Measurements from ENCODE around the gene ARHGAP33.
A peak's percentile ranks its signal among the peaks of the same experiment; 100 is the strongest.
"Not testable (repeated sequence)": the region's sequence is repeated elsewhere in the genome, so short reads cannot be mapped to it uniquely, and the experiment has no call there.

ARHGAP33 gene

DNA sequence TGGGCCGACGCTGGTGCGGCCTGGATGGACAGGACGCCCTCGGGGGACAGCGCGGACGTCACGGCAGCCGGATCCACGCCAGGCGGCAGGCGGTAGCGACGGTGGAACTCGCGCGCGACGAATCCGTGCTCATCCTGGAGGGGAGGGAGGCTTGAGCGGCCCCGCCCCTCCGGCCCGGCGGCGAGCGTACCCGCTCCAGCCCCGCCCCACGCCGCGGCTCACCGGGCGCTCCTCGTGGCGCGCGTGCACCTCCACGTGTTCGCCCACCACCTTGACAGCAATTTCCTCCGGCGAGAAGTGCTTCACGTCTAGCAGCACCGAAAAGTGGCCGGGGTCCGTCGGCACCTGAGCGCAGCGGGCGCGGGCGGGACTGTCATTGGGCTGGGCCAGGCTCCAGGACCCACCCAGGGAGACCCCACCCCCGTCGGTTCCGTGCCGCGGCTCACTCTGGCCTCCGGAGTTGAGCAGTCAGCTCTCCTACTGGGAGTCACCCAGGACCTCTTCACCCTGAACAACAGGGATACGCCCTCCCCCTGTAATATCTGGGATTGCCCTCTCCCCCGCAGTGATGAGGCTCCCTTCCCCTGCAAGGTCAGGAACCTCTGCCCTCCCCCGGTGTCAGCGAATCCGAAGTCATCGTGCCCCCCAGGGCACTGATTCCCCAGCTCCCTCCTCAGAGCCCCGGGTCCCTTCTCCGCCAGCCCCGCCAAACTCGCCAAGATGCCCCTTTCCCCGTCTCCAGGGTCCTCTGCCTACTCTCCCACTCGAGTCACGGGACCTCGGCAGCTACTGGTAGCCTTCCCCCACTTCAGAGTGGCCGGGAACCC lies 19.6 kb upstream of the ARHGAP33 start:
- no peak for DNase-seq

DNA sequence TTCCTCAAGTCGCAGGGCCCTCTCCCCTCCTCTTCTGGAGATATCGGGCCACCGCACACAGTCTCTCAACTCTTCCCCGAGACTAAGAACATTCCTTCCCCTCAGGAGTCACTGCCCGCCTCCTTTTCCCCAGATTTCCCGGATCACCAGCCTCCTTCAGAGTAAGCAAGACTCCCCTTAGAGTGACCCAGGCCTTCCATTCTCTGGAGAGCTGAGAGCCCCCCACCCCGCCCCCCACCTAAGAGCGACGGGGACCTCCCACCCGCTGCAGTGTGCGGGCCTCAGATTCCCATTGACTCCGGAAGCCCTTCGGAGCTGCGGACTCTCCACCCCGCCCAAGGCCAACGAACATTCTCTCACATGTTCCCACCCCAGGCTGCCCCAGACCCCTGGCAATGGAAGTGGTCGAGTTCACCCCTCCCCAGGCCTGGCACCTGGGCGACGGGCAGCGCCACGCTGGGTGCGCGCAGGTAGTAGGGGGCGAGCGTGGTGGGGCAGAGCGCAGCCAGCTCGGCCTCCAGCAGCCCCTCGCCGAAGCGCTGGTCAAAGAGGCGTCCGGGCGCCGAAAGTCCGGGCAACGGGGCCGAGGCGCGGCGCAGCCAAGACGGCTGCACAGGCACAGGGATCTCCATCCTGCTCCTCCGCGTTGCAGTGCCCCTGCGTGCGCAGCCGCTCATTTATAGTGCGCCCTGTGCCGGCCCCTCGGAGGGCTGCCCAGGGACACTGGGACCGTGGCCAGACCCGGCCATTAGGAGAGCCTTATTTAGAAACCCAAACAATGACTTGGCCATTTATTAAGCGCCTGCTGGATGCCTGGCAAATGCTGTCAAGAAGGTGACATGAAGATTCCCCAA lies 18.8 kb upstream of the ARHGAP33 start, which contains the start of gene HSPB6:
Gene HSPB6, minus strand, starts transcription at position 653 of the 854 bp plus-strand sequence. Its CDS starts 21 bp downstream, at position 632.
- no peak for DNase-seq

DNA sequence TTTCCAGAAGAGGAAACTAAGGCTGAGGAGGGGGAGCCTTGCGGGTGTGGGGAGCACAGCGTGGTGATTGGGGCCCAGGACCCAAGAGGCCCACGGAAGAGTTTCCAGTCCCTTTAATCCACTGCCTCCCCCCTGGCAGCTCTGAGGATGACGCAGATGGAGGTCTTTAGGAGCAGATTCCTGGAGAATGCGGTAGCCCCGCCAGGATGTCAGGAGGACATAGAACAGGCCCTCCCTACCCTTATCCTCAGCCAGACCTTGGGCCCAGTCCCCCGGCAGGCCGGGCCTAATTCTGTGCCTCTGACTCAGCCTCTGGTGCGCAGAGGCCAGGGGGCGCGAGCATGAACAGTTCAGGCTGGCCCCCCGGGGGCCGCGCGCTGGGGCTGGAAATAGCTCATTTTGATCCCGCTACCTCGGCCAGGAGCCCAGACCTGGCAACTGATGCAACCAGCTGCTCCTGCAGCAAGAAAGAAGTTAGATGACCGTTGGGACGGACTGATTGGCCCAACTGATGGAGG lies 18.1 kb upstream of the ARHGAP33 start:
- no peak for DNase-seq

DNA sequence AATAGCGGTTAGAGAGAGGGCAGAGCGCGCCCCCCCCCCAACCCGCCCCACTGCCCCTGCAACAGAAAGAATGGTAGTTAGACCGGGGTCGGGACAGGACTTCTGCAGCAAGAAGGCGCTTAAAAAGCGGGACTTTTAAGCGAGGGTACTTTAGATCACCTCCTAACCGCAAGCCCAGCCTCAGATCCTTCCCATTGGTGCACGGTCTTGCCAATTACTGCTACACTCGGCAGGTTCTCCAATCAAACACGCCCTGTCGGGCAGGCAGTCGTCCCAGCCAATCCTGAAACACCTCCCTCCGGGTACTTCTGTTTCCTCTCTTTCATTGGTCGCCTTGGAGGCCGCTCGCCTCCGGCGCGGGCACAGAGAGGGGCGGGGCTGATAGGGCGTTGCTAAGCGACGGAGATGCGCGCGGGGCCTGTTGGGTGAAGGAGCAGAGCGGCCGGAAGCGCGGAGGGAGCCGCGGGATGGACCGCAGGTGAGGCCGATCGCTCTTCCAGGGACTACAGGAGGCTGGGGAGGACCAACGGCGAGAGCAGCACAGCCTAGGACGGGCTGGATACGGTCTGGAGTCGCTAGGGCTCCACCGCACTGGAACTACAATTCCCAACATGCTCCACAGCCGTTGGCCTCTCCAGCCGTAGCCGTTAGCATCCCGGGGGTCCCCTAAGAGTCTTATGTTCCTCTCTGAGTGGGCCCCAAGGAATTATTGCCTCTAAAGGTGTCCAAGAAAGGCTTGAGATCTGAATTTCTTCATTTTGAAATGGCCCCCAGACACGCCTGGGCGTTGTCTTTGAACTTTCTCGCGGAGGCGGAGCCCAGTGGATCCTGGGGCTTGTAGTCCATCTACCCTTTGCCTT lies 17.4 kb upstream of the ARHGAP33 start, which contains the start of gene PROSER3:
Gene PROSER3, plus strand, starts transcription at position 428 of the 860 bp plus-strand sequence. Its CDS starts 40 bp downstream, at position 468.
- peak; percentile 97 for DNase-seq

DNA sequence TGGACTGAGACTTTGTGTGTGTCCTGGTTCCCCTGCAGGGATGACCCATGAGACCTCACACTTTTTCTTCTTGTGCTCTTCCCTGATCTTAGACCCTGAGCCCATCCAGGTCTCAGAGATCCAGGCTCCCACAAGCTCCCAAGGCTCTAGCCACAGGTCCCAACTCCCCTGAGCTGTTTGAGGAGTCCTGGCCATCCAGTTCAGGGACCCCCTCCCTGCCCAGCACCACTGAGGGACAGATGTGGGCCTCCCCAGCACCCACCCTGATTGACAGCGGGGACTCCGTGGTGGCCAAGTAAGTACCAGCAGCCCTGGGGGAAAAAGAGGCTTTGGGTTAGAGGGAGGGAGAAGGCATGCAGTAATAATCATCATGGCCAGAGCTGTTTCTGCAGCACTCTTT lies 15.7 kb upstream of the ARHGAP33 start:
- no peak for DNase-seq

DNA sequence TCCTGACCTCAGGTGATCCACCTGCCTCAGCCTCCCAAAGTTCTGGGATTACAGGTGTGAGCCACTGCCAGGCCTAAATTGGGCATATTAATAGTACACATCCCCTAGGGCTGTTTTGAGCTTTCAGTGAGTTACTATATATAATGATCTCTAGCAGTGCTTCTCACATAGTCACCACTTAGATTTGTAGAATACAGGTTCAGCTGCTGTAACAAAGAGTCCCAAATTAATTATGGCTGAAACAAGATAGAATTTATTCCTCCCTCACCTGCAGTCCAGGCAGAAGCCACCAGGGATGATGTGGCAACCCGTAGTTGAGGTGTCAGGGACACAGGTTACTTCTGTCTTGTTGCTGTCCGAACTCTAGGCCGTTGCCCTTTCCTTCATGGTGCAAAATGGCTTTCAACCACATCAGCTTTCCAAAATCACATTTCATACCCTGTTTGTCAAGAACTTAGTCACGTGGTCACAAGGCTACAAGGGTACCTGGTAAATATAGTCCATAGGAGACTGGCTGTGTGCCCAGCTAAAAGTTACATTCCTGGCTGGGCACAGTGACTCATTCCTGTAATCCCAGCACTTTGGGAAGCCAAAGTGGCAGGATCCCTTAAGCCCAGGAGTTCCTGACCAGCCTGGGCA lies 14.5 kb upstream of the ARHGAP33 start:
- DNase-seq = no peak

- no peak for DNase-seq
Measured at GRCh38 chr19:35764432-35765315, 10.7 kb upstream of the ARHGAP33 start.

DNA sequence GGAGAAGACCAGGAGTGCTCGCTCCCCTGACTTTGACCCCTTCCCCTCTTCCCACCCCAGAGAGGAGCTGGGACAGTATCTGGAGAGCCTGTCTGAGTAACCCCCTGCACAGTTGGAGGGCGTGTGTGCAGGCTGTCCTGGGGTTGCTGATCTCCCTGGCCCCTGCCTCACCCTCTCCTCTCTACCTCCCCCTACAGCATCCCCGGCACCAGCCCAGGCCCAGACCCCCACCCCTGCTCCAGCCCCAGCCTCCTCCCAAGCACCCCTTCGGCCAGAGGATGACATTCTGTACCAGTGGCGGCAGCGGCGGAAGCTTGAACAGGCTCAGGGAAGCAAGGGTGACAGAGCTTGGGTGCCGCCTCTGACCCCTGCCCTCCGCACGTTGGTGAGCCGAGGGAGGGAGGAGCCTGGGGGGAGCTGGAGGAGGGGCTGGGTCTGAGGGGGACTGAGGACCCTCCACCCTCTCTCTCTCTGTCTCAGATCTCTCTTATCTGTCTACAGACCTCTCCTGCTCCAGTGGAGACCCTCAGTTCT lies 8.7 kb upstream of the ARHGAP33 start:
- no peak for DNase-seq

GRCh38 chr19:35767288-35768081 lies 7.9 kb upstream of the ARHGAP33 start:
- no peak for DNase-seq

- no peak for DNase-seq
Measured at GRCh38 chr19:35768082-35768421, 7.3 kb upstream of the ARHGAP33 start.

DNA sequence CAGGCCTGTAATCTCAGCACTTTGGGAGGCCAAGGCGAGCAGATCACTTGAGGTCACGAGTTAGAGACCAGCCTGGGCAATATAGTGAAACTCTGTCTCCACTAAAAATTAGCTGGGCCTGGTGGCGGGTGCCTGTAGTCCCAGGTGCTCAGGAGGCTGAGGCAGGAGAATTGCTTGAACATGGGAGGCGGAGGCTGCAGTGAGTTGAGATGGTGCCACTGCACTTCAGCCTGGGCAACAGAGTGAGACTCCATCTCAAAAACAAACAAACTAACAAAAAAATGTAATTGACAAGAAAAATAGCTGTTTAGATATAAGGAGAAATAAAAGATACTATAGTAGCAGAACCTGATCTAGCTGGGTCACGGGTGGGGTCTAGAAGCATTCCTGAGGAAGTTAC lies 3.0 kb upstream of the ARHGAP33 start:
- not testable (repeated sequence) for DNase-seq

GRCh38 chr19:35773020-35773806 lies 2.2 kb upstream of the ARHGAP33 start:
- DNase-seq = no peak

- DNase-seq = no peak
Measured at GRCh38 chr19:35774274-35775045, 904 bp upstream of the ARHGAP33 start.

- no peak for DNase-seq
Measured at GRCh38 chr19:35775046-35775297, 392 bp upstream of the ARHGAP33 start.

GRCh38 chr19:35776102-35776788 lies 881 bp downstream of the ARHGAP33 start:
- DNase-seq = no peak

- no peak for DNase-seq
Measured at GRCh38 chr19:35777086-35777841, 1.9 kb downstream of the ARHGAP33 start.

DNA sequence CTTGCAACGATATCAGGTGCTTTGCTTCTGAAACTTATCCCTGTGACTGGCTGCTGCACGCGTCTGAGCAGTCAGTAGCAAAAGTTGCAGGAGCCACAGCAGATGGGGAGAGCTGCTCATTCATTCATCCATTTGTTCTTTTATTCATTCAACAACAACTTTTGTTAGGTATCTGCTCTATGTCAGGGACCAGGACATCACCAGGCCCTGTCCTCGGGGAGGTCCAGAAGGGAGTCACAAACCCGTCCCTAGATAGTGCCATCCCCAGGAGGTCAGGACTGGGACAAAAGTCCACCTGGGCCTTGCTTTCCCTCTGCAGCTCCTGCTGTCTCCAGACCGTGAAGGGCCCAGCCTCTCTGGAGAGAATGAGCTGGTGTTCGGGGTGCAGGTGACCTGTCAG lies 2.6 kb downstream of the ARHGAP33 start:
- no peak for DNase-seq
